GM12878 (cell line): ENCODE results near the gene TANC2. TPM values are rescaled to one million over a fixed set of nuclear protein-coding genes. Genes with fewer than 3 reads are reported as not detected.

Source experiments
- ATAC-seq: fragments of 200-7000 bp; cut with Tn5 transposase; 3 replicates; pipeline ENCODE4 v1.9.1; 2020; ENCODE audit warnings: mild to moderate bottlenecking, moderate library complexity
- BruUV-seq: library from RNA; stranded (reverse); fragments of 400-500 nt; replicated peaks from 2 replicates; lab custom pipeline; 2021; lab: Mats Ljungman, UMichigan
- CTCF ChIA-PET: fragments of 300-600 bp; sonication (Branson Sonifier 250); formaldehyde crosslinking; extraction: SDS; loops from one replicate; lab custom pipeline; 2021; ENCODE audit warnings: inconsistent platforms; lab: Yijun Ruan, JAX
- POLR2A ChIA-PET: fragments of 350-600 bp; formaldehyde crosslinking; extraction: SDS; loops from one replicate; lab custom pipeline; 2021; ENCODE audit warnings: inconsistent platforms; lab: Charles Lee
- RAD21 ChIA-PET: fragments of 300-600 bp; sonication (Branson Sonifier 250); formaldehyde crosslinking; loops from one replicate; lab custom pipeline; 2023; ENCODE audit warnings: antibody characterized with exemption; ENCODE audit not compliant: unreplicated experiment; lab: Charles Lee
- SMC1A ChIA-PET: fragments of 300-600 bp; sonication (Branson Sonifier 250); formaldehyde crosslinking; loops from one replicate; lab custom pipeline; 2023; ENCODE audit not compliant: unreplicated experiment, uncharacterized antibody; lab: Charles Lee
- DNase-seq: peaks from one replicate; pipeline ENCODE4 v3.0.0-alpha.2; 2011; ENCODE audit warnings: low read depth, low spot score
- FAIRE-seq: peaks from 3 replicates; lab custom pipeline; 2011; peaks lifted over from hg19 to GRCh38; lab: Jason Lieb, UNC
- H2AFZ ChIP-seq: 2 replicates; pipeline ENCODE4 v1.6.0; 2011; ENCODE audit warnings: low read depth, low read length, control low read depth; ENCODE audit not compliant: control insufficient read depth
- H3K27ac ChIP-seq: 2 replicates; pipeline ENCODE4 v1.5.1; 2011; ENCODE audit warnings: control low read depth; ENCODE audit not compliant: control insufficient read depth, insufficient read depth
- H3K27me3 ChIP-seq, 2 experiments: replicated peaks in 1 of 2; 2 replicates each; pipeline versions ENCODE4 v1.6.0 to v1.6.1; 2011; ENCODE audit warnings: low read length in 1 of 2; ENCODE audit not compliant: control insufficient read depth in 2 of 2, insufficient read depth in 2 of 2
- H3K36me3 ChIP-seq, 2 experiments: 2 replicates each; pipeline ENCODE4 v1.5.1; 2011; ENCODE audit warnings: low read length in 1 of 2; ENCODE audit not compliant: control insufficient read depth in 2 of 2, insufficient read depth in 2 of 2
- H3K4me1 ChIP-seq: 2 replicates; pipeline ENCODE4 v1.6.1; 2011; ENCODE audit warnings: mild to moderate bottlenecking, low read length, moderate library complexity, mixed read lengths; ENCODE audit not compliant: control insufficient read depth, insufficient read depth
- H3K4me2 ChIP-seq: 2 replicates; pipeline ENCODE4 v1.6.0; 2011; ENCODE audit warnings: control low read depth; ENCODE audit not compliant: control insufficient read depth, insufficient read depth
- H3K4me3 ChIP-seq: fragments of 200-600 bp; sonication (generic); 2 replicates; pipeline ENCODE4 v1.5.1; 2016
- H3K79me2 ChIP-seq: 2 replicates; pipeline ENCODE4 v1.6.0; 2011; ENCODE audit warnings: low read length; ENCODE audit not compliant: control insufficient read depth, insufficient read depth
- H3K9ac ChIP-seq: 2 replicates; pipeline ENCODE4 v1.8.0; 2011; ENCODE audit warnings: low read length, control low read depth, mixed read lengths; ENCODE audit not compliant: control insufficient read depth, insufficient read depth
- H3K9me3 ChIP-seq: replicated peaks from 3 replicates; pipeline ENCODE4 v1.5.1; 2011; ENCODE audit warnings: mild to moderate bottlenecking, low read length; ENCODE audit not compliant: control insufficient read depth, insufficient read depth
- H4K20me1 ChIP-seq: 2 replicates; pipeline ENCODE4 v1.6.0; 2011; ENCODE audit not compliant: control insufficient read depth, insufficient read depth
- BCL3 ChIP-seq: IDR thresholded peaks from 2 replicates; pipeline ENCODE4 v1.6.1; 2011; ENCODE audit warnings: borderline replicate concordance, low read depth, mild to moderate bottlenecking, moderate library complexity, low read length; ENCODE audit not compliant: insufficient read depth, poor library complexity, severe bottlenecking
- CTCF ChIP-seq, 3 experiments: IDR thresholded peaks in 2 of 3; conservative IDR thresholded peaks in 1 of 3; 2 replicates each; pipeline ENCODE4 v1.5.1; 2011; ENCODE audit warnings: low read depth in 3 of 3, low read length in 3 of 3, mild to moderate bottlenecking in 3 of 3, control low read depth in 2 of 3, moderate library complexity in 2 of 3, inconsistent platforms in 1 of 3, mixed read lengths in 1 of 3; ENCODE audit not compliant: control insufficient read depth in 2 of 3, insufficient read depth in 1 of 3; ENCODE audit errors: extremely low read depth in 1 of 3
- ETV6 ChIP-seq, 2 experiments: fragments of 450-650 bp in 1 of 2; IDR thresholded peaks in 1 of 2; conservative IDR thresholded peaks in 1 of 2; 2 replicates each; pipeline ENCODE4 v1.6.1; 2014; ENCODE audit warnings: antibody characterized with exemption in 1 of 2, borderline replicate concordance in 1 of 2, low read depth in 1 of 2, mild to moderate bottlenecking in 1 of 2, moderate library complexity in 1 of 2
- NBN ChIP-seq: fragments of 450-650 bp; IDR thresholded peaks from 2 replicates; pipeline ENCODE4 v1.6.1; 2016
- NRF1 ChIP-seq: conservative IDR thresholded peaks from 2 replicates; pipeline ENCODE4 v1.6.1; 2011; ENCODE audit warnings: mild to moderate bottlenecking, low read depth, low read length, improper control_type of control experiment
- PBX3 ChIP-seq: IDR thresholded peaks from 2 replicates; pipeline ENCODE4 v1.6.1; 2011; ENCODE audit warnings: mild to moderate bottlenecking, low read depth, low read length, moderate library complexity; ENCODE audit not compliant: insufficient replicate concordance
- RAD21 ChIP-seq: IDR thresholded peaks from 2 replicates; pipeline ENCODE4 v1.6.1; 2011; ENCODE audit warnings: mild to moderate bottlenecking, low read depth, low read length, moderate library complexity; ENCODE audit not compliant: insufficient read depth
- SMC3 ChIP-seq: IDR thresholded peaks from 2 replicates; pipeline ENCODE4 v1.6.1; 2011; ENCODE audit warnings: low read length, improper control_type of control experiment, borderline replicate concordance
- STAT1 ChIP-seq: fragments of 450-650 bp; conservative IDR thresholded peaks from 2 replicates; pipeline ENCODE4 v1.6.1; 2014; ENCODE audit warnings: antibody characterized with exemption, mild to moderate bottlenecking
- SUPT20H ChIP-seq: IDR thresholded peaks from 2 replicates; pipeline ENCODE4 v1.6.1; 2011; ENCODE audit warnings: low read depth, mild to moderate bottlenecking, low read length, moderate library complexity, borderline replicate concordance; ENCODE audit not compliant: control insufficient read depth
- ZNF217 ChIP-seq: fragments of 450-650 bp; IDR thresholded peaks from 2 replicates; pipeline ENCODE4 v1.6.1; 2017; ENCODE audit warnings: antibody characterized with exemption, mild to moderate bottlenecking
- WGBS: methylation state at CpG from one replicate; pipeline ENCODE4 v1.1.6; 2016; ENCODE audit warnings: low lambda C conversion rate; ENCODE audit not compliant: insufficient replicate concordance, insufficient coverage; ENCODE audit errors: missing lambda C conversion rate; 5-methylcytosine and 5-hydroxymethylcytosine counted together
- in situ Hi-C: fragments of 300-500 bp; cut with MboI; formaldehyde crosslinking; loops from 9 replicates; pipeline ENCODE4 v1.14.3; 2018; ENCODE audit warnings: mixed read lengths
- intact Hi-C: fragments of 100-400 bp; cut with micrococcal nuclease; formaldehyde crosslinking; loops from one replicate; pipeline ENCODE4 v1.14.2; 2022; ENCODE audit not compliant: unreplicated experiment
- polyA plus RNA-seq, 11 experiments: library from polyadenylated mRNA; depleted of rRNA in 4 of 11; unstranded in 6 of 11; stranded (reverse) in 5 of 11; fragments of >200 nt; fragmentation: Nextera tagmentation in 4 of 11; fragmentation: Illumina TruSeq in 1 of 11; extraction: Ambion mirVana in 4 of 11; extraction: Trizol in 1 of 11; gene quantifications; 1 replicate in 1 of 11; 2 replicates in 10 of 11; pipeline versions ENCODE4 v1.2.1 to v1.2.3, GENCODE V29; 2011 to 2016; ENCODE audit warnings: inconsistent platforms in 2 of 11, missing spikeins in 2 of 11, low read depth in 1 of 11
- total RNA-seq, 4 experiments: library from RNA; depleted of rRNA in 3 of 4; stranded (reverse); fragments of >200 nt in 3 of 4; fragmentation: Illumina TruSeq in 1 of 4; extraction: Trizol in 1 of 4; gene quantifications; 2 replicates each; pipeline versions ENCODE4 v1.2.1 to v1.2.3, GENCODE V29; 2013 to 2021

Gene TANC2
- total and polyA plus RNA-seq, 10 of the 15 experiments (the other 5 are each of a cell fraction or from before 2014, with no cell fraction given) = under 0.01 to 0.13 (median 0.03) TPM; not detected in 2

- in situ Hi-C loops (no loop called here), intact Hi-C loops (loop anchor here (2.0 kb wide), 1 partner anchor 411 kb away; no protein-coding TSS in a partner anchor)
- CTCF ChIA-PET = interaction anchor here (0.6 to 2.8 kb wide), 5 partner anchors 13 to 411 kb away, joined by 3 to 26 read pairs (median 3); no protein-coding TSS in a partner anchor
- no peak overlapping the region for H3K27ac ChIP-seq
- no peaks in the 10 kb centered on the region for H4K20me1 ChIP-seq
- H3K36me3 ChIP-seq = no peaks in the 10 kb centered on the region
- H2AFZ ChIP-seq = no peak overlapping the region
- SMC1A ChIA-PET = interaction anchor here (1.0 to 1.9 kb wide), 2 partner anchors 411 to 414 kb away, joined by 4 to 11 read pairs; no protein-coding TSS in a partner anchor
- RAD21 ChIA-PET = interaction anchor here (1.4 kb wide), 1 partner anchor 411 kb away, joined by 10 read pairs; no protein-coding TSS in a partner anchor
- H3K9ac ChIP-seq = no peak overlapping the region
- H3K27me3 ChIP-seq = no peaks in the 10 kb centered on the region
- H3K79me2 ChIP-seq = no peaks in the 10 kb centered on the region
- no peak for TF ChIP-seq NRF1
- no peak for TF ChIP-seq SUPT20H
- TF ChIP-seq BCL3 = no peak
- TF ChIP-seq PBX3 = no peak
- no peak for TF ChIP-seq NBN
- TF ChIP-seq SMC3 = peak; percentile 48; the same call in 1 of the 2 replicates
- no peak for TF ChIP-seq ETV6 (conservative IDR thresholded peaks at IDR 0.05 in 1 of 2, IDR thresholded peaks at IDR 0.05 in 1 of 2; ENCODE audit: borderline replicate concordance in 1 of 2, low read depth in 1 of 2)
- TF ChIP-seq ZNF217 = no peak
- TF ChIP-seq CTCF (IDR thresholded peaks at IDR 0.05 in 2 of 3, conservative IDR thresholded peaks at IDR 0.05 in 1 of 3; ENCODE audit: control insufficient read depth in 2 of 3, extremely low read depth in 1 of 3, insufficient read depth in 1 of 3, low read depth in 3 of 3, low read length in 3 of 3) = peak; percentile 46 to 57 (median 49)
- no peak for TF ChIP-seq STAT1
- peak; percentile 43 for TF ChIP-seq RAD21
- DNase-seq (no peak), ATAC-seq (peak; percentile 75), FAIRE-seq (no peak)
- no peak overlapping the region for H3K4me2 ChIP-seq
- no peak overlapping the region for H3K4me3 ChIP-seq
- 52% methylated on average over 3 of the region's 3 CpGs for WGBS
- no peaks in the 10 kb centered on the region for H3K9me3 ChIP-seq
- no TSS peak for BruUV-seq
- POLR2A ChIA-PET = no interaction called here
- H3K4me1 ChIP-seq = no peaks in the 10 kb centered on the region
These were observed 29.4 kb downstream of the TANC2 start for GRCh38 chr17:62995377-62995885.
